NB4 (cell line): ENCODE results near the gene SCFD1.

Experiments
- MYC ChIP-seq: IDR thresholded peaks from 2 replicates; pipeline ENCODE4 v1.6.1; 2011; ENCODE audit warnings: low read depth, low read length
- TF ChIP-seq, protein P1 (sequence below): IDR thresholded peaks from one replicate; pipeline ENCODE4 v1.5.1; 2012; ENCODE audit warnings: low read depth, low read length

DNA sequence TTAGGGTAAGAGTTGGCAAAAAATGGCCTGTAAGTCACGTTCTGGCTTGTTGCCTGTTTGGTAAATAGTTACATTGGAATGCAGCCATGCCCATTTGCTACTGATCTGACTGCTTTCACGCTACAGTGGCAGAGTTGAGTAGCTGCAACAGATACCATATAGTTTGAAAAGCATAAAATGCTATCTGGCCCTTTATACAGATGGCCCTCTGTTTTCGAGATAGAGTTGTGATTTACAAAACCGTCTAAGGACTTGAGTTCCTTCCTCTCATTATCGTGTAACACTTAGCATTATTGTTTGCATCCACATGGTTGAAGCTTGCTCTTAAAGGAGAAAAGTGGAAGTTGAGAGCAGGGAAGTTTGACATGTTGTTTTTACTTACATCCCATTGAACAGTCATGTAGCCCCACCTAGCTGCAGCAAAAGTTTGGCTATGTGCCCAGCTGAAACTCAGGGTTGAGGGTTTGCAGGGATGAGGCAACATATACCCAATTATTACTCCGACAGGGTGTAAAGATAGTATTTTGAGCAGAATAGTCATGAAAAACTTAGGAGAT, 11.3 kb upstream of the SCFD1 start:
- TF ChIP-seq, protein P1, sequence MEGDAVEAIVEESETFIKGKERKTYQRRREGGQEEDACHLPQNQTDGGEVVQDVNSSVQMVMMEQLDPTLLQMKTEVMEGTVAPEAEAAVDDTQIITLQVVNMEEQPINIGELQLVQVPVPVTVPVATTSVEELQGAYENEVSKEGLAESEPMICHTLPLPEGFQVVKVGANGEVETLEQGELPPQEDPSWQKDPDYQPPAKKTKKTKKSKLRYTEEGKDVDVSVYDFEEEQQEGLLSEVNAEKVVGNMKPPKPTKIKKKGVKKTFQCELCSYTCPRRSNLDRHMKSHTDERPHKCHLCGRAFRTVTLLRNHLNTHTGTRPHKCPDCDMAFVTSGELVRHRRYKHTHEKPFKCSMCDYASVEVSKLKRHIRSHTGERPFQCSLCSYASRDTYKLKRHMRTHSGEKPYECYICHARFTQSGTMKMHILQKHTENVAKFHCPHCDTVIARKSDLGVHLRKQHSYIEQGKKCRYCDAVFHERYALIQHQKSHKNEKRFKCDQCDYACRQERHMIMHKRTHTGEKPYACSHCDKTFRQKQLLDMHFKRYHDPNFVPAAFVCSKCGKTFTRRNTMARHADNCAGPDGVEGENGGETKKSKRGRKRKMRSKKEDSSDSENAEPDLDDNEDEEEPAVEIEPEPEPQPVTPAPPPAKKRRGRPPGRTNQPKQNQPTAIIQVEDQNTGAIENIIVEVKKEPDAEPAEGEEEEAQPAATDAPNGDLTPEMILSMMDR, result peak; percentile 29
- peak; percentile 61; the same call in 1 of the 2 replicates for TF ChIP-seq MYC
